Measurements from ENCODE around the gene ADNP2.

DNA sequence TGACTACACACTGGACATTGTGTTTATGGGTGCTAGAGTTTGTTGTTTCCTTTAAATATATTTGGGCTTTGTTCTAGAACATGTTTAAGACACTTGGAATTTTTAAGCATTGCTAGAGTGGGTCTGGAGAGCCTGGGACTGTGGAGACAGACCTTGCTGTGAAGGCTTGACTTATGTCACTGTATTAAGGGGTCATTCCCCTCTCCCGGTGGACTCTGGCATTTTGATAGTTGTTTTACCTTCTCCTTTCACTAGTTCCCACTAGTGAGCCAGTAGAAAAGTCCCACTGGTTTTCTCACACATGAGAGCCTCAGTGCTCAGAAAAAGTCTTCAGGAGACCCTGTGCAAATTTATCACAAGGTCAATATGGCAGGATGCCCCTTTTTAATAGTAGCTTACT lies 18.6 kb downstream of the ADNP2 start:
- TF ChIP-seq, protein P1, sequence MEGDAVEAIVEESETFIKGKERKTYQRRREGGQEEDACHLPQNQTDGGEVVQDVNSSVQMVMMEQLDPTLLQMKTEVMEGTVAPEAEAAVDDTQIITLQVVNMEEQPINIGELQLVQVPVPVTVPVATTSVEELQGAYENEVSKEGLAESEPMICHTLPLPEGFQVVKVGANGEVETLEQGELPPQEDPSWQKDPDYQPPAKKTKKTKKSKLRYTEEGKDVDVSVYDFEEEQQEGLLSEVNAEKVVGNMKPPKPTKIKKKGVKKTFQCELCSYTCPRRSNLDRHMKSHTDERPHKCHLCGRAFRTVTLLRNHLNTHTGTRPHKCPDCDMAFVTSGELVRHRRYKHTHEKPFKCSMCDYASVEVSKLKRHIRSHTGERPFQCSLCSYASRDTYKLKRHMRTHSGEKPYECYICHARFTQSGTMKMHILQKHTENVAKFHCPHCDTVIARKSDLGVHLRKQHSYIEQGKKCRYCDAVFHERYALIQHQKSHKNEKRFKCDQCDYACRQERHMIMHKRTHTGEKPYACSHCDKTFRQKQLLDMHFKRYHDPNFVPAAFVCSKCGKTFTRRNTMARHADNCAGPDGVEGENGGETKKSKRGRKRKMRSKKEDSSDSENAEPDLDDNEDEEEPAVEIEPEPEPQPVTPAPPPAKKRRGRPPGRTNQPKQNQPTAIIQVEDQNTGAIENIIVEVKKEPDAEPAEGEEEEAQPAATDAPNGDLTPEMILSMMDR (IDR thresholded peaks at IDR 0.05) = no peak
- no peak for TF ChIP-seq POLR2A (IDR thresholded peaks at IDR 0.05)
